GM08714 (cell line): Measurements from ENCODE around the gene EXOC4.
"Not testable (repeated sequence)": the region's sequence is repeated elsewhere in the genome, so short reads cannot be mapped to it uniquely, and the experiment has no call there.

Source experiments
- H3K4me3 ChIP-seq: fragments of 200-500 bp; sonication (Bioruptor generic); 2 replicates; pipeline ENCODE4 v1.5.1; 2014; ENCODE audit warnings: mild to moderate bottlenecking, low read length, inconsistent platforms
- ZNF274 ChIP-seq: IDR thresholded peaks from 2 replicates; pipeline ENCODE4 v1.6.1; 2012; ENCODE audit warnings: mild to moderate bottlenecking, low read depth, low read length

Gene EXOC4

DNA sequence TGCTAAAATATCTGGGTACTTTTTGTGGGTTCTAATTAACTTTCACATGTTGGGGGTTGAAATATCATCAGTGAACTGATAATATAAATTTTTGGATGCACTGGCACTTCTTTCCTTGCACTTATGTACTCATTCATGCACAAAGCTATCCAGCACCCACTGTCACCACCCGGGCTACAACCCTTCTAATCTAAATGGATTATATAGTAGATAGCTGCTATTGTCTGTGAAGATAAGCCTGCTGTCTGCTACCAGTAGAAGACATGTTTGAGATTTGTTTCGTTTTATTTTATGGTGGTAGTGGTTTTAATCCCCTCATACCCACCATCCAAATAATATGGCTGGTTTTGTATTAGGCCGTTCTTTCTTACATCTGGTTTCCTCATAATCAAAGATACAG, 520.7 kb downstream of the EXOC4 start:
- no peak for TF ChIP-seq ZNF274
- H3K4me3 ChIP-seq, result no peak overlapping the region

DNA sequence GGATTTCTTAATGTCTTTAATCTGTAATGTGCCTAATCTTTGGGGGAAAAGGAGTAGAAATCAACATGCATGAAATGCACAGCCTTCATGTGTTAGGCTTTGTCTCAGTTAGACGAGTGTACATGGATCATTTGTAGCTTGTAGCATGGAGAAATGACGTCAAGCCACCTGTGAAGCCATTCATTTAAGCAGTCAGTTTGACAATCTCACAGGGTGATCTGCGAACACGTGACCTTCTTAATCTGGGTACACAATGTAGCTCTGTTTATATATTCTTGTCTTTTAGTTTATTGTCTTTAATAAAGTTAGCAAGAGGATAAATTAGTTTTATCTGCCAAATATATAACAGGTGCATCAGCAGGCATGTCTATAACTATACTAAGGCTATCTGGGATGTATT, 522.3 kb downstream of the EXOC4 start:
- no peak for TF ChIP-seq ZNF274
- no peak overlapping the region for H3K4me3 ChIP-seq

DNA sequence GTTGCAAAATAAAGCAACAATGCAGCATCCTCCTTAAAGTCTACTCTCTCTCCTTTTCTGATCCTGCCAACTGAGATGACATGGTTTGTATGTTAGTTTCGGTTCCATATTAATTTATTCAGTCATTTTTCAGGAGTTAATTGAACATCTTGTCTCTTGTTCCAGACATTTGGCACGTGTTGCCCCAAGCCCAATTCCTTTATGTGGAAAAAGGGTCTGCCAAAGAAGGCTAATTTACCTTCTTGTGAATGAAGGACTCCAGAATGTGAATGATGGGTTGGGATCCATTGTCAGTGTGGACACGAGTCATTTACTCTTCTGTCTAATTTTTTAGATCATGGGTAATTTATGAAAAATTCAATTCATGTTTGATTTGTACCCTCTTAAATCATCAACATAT, 523.4 kb downstream of the EXOC4 start:
- no peak overlapping the region for H3K4me3 ChIP-seq
- TF ChIP-seq ZNF274, result no peak

DNA sequence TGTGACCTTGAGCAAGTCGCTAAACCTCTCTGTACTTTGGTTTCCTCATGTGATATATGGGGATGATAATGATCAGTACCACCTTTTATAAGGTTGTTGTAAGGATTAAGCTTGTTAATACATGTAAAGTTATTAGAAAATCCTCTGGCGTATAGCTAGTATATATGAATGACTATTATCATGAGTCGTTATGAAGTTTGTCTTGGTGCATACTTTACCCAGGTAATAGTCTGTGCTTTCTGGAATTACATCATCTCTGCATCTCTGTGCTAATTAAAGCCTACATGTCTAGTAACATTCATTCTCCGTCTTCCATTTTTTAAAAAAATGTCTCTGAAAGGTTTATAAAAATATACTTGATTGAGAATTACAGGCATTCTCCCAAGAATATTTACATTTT, 524.8 kb downstream of the EXOC4 start:
- H3K4me3 ChIP-seq, result no peak overlapping the region
- TF ChIP-seq ZNF274, result no peak

DNA sequence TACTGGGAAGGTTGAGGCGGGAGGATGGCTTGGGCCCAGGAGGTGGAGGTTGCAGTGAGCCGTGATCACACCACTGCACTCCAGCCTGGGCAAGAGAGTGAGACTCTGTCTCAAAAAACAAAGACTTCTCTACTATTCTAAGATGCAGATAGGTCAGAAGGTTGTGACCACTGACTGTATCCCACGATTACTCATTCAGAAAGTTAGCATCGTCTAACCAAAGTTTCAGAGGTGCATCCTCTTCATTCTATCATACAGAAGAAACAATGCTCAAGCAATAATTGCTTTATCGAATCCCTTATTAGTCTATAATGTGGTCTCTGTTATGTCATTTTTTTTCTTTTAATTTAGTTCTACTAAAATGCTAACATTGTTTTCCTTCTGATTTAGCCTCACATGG, 525.6 kb downstream of the EXOC4 start:
- H3K4me3 ChIP-seq, result no peak overlapping the region
- TF ChIP-seq ZNF274, result no peak

DNA sequence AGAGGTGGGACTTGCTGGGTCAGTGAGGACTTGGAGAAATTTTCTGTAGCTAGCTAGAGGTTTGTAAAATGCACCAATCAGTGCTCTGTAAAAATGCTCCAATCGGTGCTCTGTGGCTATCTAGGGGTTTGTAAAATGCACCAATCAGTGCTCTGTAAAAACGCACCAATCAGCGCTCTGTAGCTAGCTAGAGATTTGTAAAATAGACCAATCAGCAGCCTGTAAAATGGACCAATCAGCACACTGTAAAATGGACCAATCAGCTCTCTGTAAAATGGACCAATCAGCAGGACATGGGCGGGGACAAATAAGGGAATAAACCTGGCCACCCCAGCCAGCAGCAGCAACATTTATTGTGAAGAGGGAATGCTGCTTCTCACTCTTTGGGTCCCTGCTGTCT, 526.7 kb downstream of the EXOC4 start:
- not testable (repeated sequence) for H3K4me3 ChIP-seq

DNA sequence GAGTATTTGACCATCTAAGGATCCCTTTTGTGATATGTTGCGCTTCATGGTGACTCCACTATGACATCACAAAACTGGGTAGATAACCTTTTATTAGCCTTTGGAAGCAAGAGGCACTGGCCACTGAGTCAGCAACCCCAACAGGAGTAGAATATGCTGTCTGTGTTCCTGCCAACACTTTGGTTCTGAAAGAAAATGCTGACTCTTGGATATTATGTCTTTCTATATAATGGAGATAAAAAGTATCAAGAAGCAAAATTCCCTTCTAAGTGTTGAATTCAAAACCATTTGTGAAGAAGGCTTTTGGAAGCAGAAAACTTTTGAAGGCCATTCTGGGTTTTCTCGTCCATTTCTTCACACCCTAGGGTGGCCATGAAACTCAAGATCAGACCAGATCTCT, 528.0 kb downstream of the EXOC4 start:
- no peak for TF ChIP-seq ZNF274
- H3K4me3 ChIP-seq, result no peak overlapping the region

DNA sequence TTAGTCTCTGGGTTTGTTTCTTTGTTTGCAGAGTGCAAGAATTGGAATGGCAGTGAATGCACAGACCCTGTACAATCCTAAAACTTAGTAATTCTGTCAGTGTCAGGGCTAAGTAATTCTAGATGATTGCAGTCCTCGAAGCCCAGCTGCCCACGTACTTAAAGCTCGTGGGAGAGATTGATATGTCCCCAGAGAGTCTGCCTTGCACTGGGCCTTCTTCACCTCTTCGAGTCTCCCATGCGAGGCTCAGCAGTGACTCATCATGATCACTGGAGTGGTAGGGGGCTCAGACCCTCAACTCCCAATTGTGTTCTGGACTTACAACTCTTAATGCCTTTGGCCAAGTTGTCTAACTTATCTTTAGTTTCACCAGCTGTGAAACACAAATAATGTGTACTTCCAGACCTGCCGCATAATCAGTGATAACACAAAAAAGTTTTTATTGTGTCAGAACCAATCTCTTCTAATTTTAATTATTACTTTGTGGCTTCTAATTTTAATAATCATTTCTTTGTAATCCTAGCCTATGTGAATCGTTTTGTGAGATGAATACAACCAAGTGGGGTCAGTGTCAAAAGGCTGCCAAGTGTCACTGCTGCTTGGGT, 528.7 kb downstream of the EXOC4 start:
- TF ChIP-seq ZNF274, result no peak
- no peak overlapping the region for H3K4me3 ChIP-seq

DNA sequence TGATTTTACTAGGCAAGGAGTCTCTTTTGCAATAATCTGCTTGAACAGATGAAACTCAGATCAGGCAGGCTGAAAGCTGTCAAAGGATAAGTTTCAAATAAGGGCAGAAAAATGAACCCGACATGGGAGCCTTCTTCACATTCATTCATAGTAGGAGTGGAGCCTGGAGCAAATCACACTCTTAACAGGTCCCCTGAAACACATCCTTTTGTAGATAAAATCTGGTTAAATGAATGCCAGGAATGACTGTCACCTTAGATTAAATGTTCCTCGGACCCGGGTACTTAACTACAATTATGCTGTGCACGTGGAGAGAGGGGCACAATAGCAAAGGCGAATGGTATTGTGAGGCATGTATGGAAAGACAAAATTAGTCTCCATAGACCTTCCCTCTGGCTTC, 529.6 kb downstream of the EXOC4 start:
- no peak for TF ChIP-seq ZNF274
- H3K4me3 ChIP-seq, result no peak overlapping the region

DNA sequence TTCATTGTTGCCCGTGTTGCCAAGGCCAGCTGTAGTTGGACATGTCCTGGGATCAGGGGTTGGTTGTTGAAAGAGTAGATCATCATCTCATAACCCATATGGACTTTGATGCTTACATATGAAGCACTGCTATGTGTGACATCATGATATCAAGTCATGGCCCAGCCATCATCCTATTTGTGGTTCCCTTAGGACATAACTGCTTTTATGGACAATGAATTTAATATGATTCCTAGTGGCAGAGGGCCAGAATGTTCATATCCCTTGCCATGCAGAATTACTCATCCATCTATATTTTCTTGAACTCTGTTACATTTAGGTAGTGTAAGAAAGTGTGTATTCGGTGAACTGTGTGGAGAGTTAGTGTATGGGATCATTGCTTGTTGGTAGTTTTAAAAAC, 530.4 kb downstream of the EXOC4 start:
- H3K4me3 ChIP-seq, result no peak overlapping the region
- no peak for TF ChIP-seq ZNF274

DNA sequence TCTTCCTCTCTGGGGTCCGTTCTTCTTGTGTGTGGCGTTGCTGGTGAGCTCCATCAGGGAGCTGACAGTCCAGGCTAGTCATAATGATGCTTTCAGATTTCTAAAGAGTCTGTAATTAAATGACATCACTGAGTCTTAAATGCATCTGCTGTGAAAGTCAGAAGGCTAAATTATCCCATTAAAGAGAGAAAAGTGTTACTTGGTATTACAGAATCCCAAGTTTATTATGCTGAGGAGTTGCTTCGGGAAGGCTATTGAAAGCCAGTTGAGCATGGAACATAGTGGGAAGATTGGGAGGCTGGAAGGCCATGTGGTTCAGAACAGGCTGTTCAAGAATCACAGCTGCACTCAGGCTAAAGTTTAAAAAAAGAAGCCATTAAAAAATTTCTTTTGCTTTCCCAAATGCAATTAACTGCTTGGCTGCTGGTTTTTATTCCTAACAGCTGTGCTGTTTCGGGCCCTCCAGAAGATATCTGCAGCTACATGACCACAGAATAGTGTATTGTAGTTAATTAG, 531.7 kb downstream of the EXOC4 start:
- H3K4me3 ChIP-seq, result no peak overlapping the region
- TF ChIP-seq ZNF274, result no peak

DNA sequence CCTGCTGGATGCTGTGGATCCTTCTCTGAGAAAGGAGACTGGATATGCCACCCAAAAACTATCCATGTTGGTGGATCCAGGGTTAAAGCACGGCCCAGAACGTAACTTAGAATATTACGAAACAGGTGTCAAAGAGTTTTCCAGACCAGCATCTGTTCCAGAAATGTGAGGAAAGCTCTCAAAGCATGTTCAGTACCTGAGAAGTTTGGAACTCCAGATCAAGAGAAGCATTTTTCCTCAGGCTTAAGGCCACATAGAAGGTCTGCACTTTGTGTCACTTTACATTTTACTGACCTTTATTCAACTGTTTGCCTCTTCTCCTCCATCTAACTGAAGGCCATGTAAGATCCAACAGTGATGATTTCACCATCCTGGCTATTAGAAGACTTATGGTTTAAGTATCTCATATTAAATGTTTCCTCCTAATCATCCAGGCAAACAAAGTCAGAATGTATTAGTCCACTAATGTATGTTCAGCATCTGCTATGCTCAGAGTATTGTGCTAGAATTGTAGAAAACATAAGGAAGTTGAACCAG, 533.6 kb downstream of the EXOC4 start:
- no peak overlapping the region for H3K4me3 ChIP-seq
- no peak for TF ChIP-seq ZNF274

DNA sequence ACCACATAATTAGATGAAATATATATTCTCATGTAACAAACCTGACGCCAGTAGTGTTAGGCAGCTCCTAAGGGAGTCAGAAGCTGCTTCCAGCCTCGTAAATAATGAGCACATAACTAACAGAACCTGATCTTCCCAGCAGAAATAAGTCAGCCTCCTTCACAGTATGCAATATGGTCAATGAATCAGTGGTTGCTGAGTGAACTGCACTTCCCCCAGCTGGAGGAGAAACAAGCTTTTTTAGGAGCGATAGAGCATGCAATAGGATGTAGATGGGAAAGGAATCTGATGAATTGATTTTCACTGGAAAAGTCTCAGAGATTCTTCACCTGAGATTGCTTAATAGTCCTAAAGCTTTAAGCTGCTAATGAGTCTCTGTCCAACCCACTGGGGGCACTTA, 537.1 kb downstream of the EXOC4 start:
- TF ChIP-seq ZNF274, result no peak

DNA sequence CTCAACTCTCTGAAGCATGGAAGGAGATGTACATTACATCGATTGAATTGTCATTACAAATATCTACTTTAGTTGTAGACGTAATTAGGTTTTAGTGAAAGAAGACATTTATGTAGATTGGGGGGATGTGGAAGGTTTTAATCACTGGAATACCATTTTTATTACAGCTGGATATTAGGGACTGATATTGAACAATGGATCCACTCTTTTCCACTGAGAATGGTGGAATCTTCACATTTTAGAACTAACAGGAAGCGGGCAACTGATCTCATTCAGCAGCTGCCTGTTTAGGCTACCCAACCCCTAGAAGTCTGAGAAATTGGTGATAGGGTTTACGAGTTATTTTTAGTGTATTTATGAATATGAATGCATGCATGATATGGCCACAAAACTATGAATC, 538.0 kb downstream of the EXOC4 start:
- no peak for TF ChIP-seq ZNF274

More for the DNA sequence above, 537.1 kb downstream of the EXOC4 start:
- H3K4me3 ChIP-seq, result no peak overlapping the region

DNA sequence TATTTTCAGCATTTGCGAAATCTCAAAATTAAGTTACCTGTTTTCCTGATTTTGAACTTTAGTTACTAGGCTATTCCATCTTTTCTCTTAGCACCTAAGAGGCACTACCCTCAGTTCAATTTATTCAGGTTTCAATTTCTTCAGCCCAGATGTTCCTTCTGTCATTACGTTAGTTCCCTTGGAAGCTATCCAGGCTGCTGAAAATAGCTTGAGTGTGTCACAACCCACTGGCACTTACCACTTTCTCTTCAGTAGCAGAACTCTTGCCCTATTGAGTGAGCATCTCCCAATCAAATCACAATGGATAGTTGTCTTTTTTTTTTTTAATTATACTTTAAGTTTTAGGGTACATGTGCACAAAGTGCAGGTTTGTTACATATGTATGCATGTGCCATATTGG, 541.6 kb downstream of the EXOC4 start:
- no peak for TF ChIP-seq ZNF274
- H3K4me3 ChIP-seq, result no peak overlapping the region

More for the DNA sequence above, 538.0 kb downstream of the EXOC4 start:
- no peak overlapping the region for H3K4me3 ChIP-seq
